Kidney (tissue), 14 donors: ENCODE data around the gene NEK11. TPM values are rescaled to one million over a fixed set of nuclear protein-coding genes. Genes with fewer than 3 reads are reported as not detected.

Source experiments
- DNase-seq, 5 donors: peaks; one replicate each; pipeline ENCODE4 v3.0.0-alpha.2; 2013 to 2020
- FAIRE-seq: peaks from 2 replicates; lab custom pipeline; 2012; peaks lifted over from hg19 to GRCh38; lab: Jason Lieb, UNC
- H3K27ac ChIP-seq, 2 donors: one replicate each; pipeline ENCODE4 v1.7.0; 2013; ENCODE audit warnings: low read depth in 2 of 2, low read length in 2 of 2, inconsistent platforms in 1 of 2
- H3K27me3 ChIP-seq: one replicate; pipeline ENCODE4 v1.7.1; 2013; ENCODE audit warnings: low read length, inconsistent platforms; ENCODE audit not compliant: control insufficient read depth, insufficient read depth
- H3K36me3 ChIP-seq, 3 donors: one replicate each; pipeline versions ENCODE4 v1.7.0 to v1.7.1; 2013; ENCODE audit warnings: low read length in 3 of 3, control low read depth in 1 of 3, inconsistent platforms in 1 of 3; ENCODE audit not compliant: insufficient read depth in 3 of 3, control insufficient read depth in 2 of 3
- H3K4me1 ChIP-seq, 3 donors: one replicate each; pipeline versions ENCODE4 v1.7.0 to v1.7.1; 2013; ENCODE audit warnings: low read length in 3 of 3, inconsistent platforms in 1 of 3, low read depth in 1 of 3; ENCODE audit not compliant: control insufficient read depth in 2 of 3, insufficient read depth in 2 of 3
- H3K4me3 ChIP-seq, 3 donors: one replicate each; pipeline versions ENCODE4 v1.7.0 to v1.8.1; 2013; ENCODE audit warnings: low read length in 3 of 3, control low read depth in 1 of 3, inconsistent platforms in 1 of 3
- H3K9ac ChIP-seq, 3 donors: one replicate each; pipeline versions ENCODE4 v1.7.0 to v1.7.1; 2013; ENCODE audit warnings: low read length in 3 of 3, control low read depth in 1 of 3, inconsistent platforms in 1 of 3
- H3K9me3 ChIP-seq, 3 donors: one replicate each; pipeline versions ENCODE4 v1.7.0 to v1.7.1; 2013; ENCODE audit warnings: low read length in 3 of 3, control low read depth in 1 of 3, inconsistent platforms in 1 of 3; ENCODE audit not compliant: control insufficient read depth in 2 of 3, insufficient read depth in 1 of 3
- intact Hi-C: fragments of 100-400 bp; cut with DNase I; formaldehyde crosslinking; loops from one replicate; pipeline ENCODE4 v1.11.1; 2022
- polyA plus RNA-seq: library from polyadenylated mRNA; stranded (reverse); fragments of 350-450 nt; fragmentation: Illumina TruSeq; extraction: RNeasy Lipid Tissue Mini Kit (QIAGEN cat#74804); gene quantifications from one replicate; pipeline ENCODE4 v1.2.3, GENCODE V29; 2014; ENCODE audit warnings: low read depth, low replicate concordance; ENCODE audit not compliant: insufficient read depth
- total RNA-seq: library from RNA; stranded (reverse); fragmentation: NEBNext Ultra II Directional; extraction: Animal tissue kit (Norgen Biotek cat#: 25700); gene quantifications from one replicate; pipeline ENCODE4 v1.2.1, GENCODE V29; 2021
- TF ChIP-seq, protein P1 (sequence below): IDR thresholded peaks from 3 replicates; pipeline ENCODE4 v1.5.1; 2012; ENCODE audit warnings: mild to moderate bottlenecking, moderate library complexity, borderline replicate concordance; ENCODE audit not compliant: insufficient read depth; ENCODE audit errors: extremely low read depth
- donor health status: control.
- donor health status: control.
- donor health status: control.
- donor health status: control.
- donor health status: control.
- donor health status: DM: yes; HTN: yes; CAD: no.
- donor health status: Normal renal cell carcinoma (clear cell type).

NEK11 gene
- total and polyA plus RNA-seq, 2 donors from 2014 or later = 7.9 to 13.2 TPM

DNA sequence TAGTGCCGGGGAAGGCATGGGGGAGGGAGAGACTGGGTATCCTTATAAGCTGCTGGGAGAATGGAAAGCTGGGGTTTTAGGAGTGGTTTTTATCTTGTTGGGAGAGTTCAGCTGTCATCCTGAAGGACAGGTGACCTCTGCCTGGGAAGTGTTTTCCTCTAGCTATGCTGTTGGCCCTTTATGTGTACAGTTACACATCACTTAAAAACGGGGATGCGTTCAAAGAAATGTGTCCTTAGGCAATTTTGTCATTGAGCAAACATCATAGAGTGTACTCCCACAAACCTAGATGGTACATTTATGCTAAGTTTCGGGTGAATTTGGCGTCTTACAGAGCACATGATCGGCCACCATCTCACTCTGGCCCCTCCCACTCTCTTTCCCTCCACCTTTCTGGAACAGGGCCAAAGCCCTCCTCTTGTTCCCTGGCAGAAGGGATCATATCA is 190.6 kb downstream of the NEK11 start:
- Histone ChIP-seq H3K9me3 (no peaks in the 10 kb centered on the region), H3K27me3 (no peaks in the 10 kb centered on the region), H3K4me3 (no peak overlapping the region), H3K27ac (no peak overlapping the region), H3K4me1 (no peaks in the 10 kb centered on the region), H3K9ac (no peak overlapping the region), H3K36me3 (no peaks in the 10 kb centered on the region)
- no peak for DNase-seq
- intact Hi-C loops = no loop called here
- TF ChIP-seq, protein P1, sequence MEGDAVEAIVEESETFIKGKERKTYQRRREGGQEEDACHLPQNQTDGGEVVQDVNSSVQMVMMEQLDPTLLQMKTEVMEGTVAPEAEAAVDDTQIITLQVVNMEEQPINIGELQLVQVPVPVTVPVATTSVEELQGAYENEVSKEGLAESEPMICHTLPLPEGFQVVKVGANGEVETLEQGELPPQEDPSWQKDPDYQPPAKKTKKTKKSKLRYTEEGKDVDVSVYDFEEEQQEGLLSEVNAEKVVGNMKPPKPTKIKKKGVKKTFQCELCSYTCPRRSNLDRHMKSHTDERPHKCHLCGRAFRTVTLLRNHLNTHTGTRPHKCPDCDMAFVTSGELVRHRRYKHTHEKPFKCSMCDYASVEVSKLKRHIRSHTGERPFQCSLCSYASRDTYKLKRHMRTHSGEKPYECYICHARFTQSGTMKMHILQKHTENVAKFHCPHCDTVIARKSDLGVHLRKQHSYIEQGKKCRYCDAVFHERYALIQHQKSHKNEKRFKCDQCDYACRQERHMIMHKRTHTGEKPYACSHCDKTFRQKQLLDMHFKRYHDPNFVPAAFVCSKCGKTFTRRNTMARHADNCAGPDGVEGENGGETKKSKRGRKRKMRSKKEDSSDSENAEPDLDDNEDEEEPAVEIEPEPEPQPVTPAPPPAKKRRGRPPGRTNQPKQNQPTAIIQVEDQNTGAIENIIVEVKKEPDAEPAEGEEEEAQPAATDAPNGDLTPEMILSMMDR = no peak
- FAIRE-seq = no peak

GRCh38 chr3:131218196-131218595 is 191.5 kb downstream of the NEK11 start:
- intact Hi-C loops = no loop called here
- no peak overlapping the region for H3K27ac ChIP-seq
- no peaks in the 10 kb centered on the region for H3K9me3 ChIP-seq
- H3K4me3 ChIP-seq = no peak overlapping the region
- H3K36me3 ChIP-seq = no peaks in the 10 kb centered on the region
- no peaks in the 10 kb centered on the region for H3K4me1 ChIP-seq
- DNase-seq = no peak
- no peaks in the 10 kb centered on the region for H3K27me3 ChIP-seq
- H3K9ac ChIP-seq = no peak overlapping the region
- FAIRE-seq = no peak
- TF ChIP-seq, protein P1 = no peak

GRCh38 chr3:131221731-131222130 is 195.1 kb downstream of the NEK11 start:
- Histone ChIP-seq H3K4me3 (no peak overlapping the region), H3K9ac (no peak overlapping the region), H3K4me1 (no peaks in the 10 kb centered on the region), H3K27ac (no peak overlapping the region), H3K36me3 (no peaks in the 10 kb centered on the region), H3K27me3 (no peaks in the 10 kb centered on the region), H3K9me3 (no peaks in the 10 kb centered on the region)
- DNase-seq (no peak), FAIRE-seq (no peak)
- intact Hi-C loops = no loop called here
- TF ChIP-seq, protein P1 = no peak

GRCh38 chr3:131222599-131222998 is 195.9 kb downstream of the NEK11 start:
- TF ChIP-seq, protein P1 = no peak

More at GRCh38 chr3:131222599-131222998, 195.9 kb downstream of the NEK11 start:
- H3K9ac ChIP-seq = no peak overlapping the region
- no peaks in the 10 kb centered on the region for H3K9me3 ChIP-seq
- H3K36me3 ChIP-seq = no peaks in the 10 kb centered on the region
- intact Hi-C loops = no loop called here
- FAIRE-seq = no peak
- no peak overlapping the region for H3K27ac ChIP-seq
- H3K27me3 ChIP-seq = no peaks in the 10 kb centered on the region
- no peaks in the 10 kb centered on the region for H3K4me1 ChIP-seq
- H3K4me3 ChIP-seq = no peak overlapping the region
- no peak for DNase-seq
